ENCODE data around the gene ZKSCAN2.
A peak's percentile ranks its signal among the peaks of the same experiment; 100 is the strongest.

ZKSCAN2 gene

DNA sequence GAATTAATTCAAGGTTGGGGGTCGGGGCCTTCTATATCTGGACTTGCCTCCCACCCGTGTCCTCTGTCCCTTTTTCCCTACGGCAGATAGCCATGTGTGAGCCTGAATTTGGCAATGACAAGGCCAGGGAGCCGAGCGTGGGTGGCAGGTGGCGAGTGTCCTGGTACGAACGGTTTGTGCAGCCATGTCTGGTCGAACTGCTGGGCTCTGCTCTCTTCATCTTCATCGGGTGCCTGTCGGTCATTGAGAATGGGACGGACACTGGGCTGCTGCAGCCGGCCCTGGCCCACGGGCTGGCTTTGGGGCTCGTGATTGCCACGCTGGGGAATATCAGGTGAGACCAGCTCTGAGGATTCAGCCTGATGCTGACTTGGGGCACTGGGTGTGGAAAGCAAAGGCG lies 40.5 kb downstream of the ZKSCAN2 start:
- H3K4me3 ChIP-seq (replicated peaks in 1 of 2; ENCODE audit: low read depth in 2 of 2, low read length in 2 of 2): no peak overlapping the region
- no peak for DNase-seq (ENCODE audit: low read depth in 2 of 2)
- TF ChIP-seq CTCF (IDR thresholded peaks at IDR 0.05; ENCODE audit: low read depth, low read length): no peak

DNA sequence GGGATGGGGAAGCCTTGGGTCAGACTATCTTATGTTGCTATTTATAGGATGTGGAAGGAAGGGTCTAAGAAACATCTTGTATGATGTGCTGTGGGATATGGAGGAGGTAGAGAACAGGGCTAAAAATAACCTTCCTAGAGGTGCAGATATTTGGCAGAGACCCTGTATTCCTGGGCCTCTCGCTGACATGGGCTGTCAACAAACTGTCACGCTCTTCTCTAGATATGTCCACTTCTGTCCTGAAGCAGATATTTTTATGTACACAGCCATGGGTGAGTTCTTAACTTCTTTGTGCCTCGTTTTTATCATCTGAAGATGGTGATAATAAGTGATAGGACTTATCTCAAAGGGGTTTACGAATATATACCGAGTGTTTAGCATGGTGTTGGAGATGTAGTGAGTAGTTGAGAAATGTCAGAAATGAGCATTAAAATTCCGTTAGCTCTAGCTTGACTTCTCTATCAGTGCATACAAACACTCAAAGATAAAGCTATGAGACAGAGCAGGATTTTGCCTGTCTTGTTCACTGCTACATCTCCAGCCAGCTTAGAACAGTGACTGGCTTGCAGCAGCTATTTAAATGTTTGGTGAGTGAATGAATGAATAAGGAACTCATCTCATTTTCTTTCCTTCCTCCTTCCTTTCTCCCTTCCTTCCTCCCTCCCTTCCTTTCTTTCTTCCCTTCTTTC lies 43.8 kb downstream of the ZKSCAN2 start:
- H3K4me3 ChIP-seq (replicated peaks in 1 of 2; ENCODE audit: low read depth in 2 of 2, low read length in 2 of 2): no peak overlapping the region
- no peak for TF ChIP-seq CTCF (IDR thresholded peaks at IDR 0.05; ENCODE audit: low read depth, low read length)
- DNase-seq (ENCODE audit: low read depth in 2 of 2): peak in 1 of 2 donors; percentile 16

DNA sequence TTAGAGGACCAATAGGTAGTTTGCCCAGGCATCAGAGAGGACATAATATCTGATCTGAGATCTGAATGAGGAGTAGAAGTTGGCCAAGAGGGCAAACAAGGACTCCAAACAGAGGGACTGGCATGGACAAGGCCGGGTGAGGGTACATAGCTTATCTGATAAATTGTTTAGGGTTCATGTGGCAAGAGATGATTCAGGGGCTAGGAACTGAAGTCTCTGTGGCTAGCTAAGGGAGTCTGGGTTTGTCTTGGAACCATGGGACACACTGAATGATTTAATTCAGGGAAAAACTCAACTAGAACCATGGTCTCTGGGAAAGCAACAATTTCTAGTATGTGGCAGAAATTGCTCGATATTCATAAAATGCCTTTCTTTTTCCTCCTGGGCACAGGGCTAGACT lies 45.0 kb downstream of the ZKSCAN2 start:
- no peak for DNase-seq (ENCODE audit: low read depth in 2 of 2)
- no peak for TF ChIP-seq CTCF (IDR thresholded peaks at IDR 0.05; ENCODE audit: low read depth, low read length)
- no peak overlapping the region for H3K4me3 ChIP-seq (replicated peaks in 1 of 2; ENCODE audit: low read depth in 2 of 2, low read length in 2 of 2)

GRCh38 chr16:25210758-25211157 lies 46.9 kb downstream of the ZKSCAN2 start:
- DNase-seq (ENCODE audit: low read depth in 2 of 2): peak; percentile 39 to 66
- no peak for TF ChIP-seq CTCF (IDR thresholded peaks at IDR 0.05; ENCODE audit: low read depth, low read length)
- H3K4me3 ChIP-seq (replicated peaks in 1 of 2; ENCODE audit: low read depth in 2 of 2, low read length in 2 of 2): no peak overlapping the region

GRCh38 chr16:25199457-25199856 lies 58.2 kb downstream of the ZKSCAN2 start:
- no peak for TF ChIP-seq CTCF (IDR thresholded peaks at IDR 0.05; ENCODE audit: low read depth, low read length)
- DNase-seq (ENCODE audit: low read depth in 2 of 2): no peak
- H3K4me3 ChIP-seq (replicated peaks in 1 of 2; ENCODE audit: low read depth in 2 of 2, low read length in 2 of 2): no peak overlapping the region

GRCh38 chr16:25198021-25198420 lies 59.6 kb downstream of the ZKSCAN2 start:
- peak in 1 of 2 donors; percentile 13 for DNase-seq (ENCODE audit: low read depth in 2 of 2)
- no peak overlapping the region for H3K4me3 ChIP-seq (replicated peaks in 1 of 2; ENCODE audit: low read depth in 2 of 2, low read length in 2 of 2)
- TF ChIP-seq CTCF (IDR thresholded peaks at IDR 0.05; ENCODE audit: low read depth, low read length): no peak

Data from cardiac fibroblast (primary cell).